ENCODE measurements around the gene ZDHHC14. TPM values are rescaled to one million over a fixed set of nuclear protein-coding genes. Genes with fewer than 3 reads are reported as not detected.

Gene ZDHHC14
- total and polyA plus RNA-seq, 2 of the 8 experiments (the other 6 are each of a cell fraction or from before 2014, with no cell fraction given) = 2.9 to 5.3 TPM

DNA sequence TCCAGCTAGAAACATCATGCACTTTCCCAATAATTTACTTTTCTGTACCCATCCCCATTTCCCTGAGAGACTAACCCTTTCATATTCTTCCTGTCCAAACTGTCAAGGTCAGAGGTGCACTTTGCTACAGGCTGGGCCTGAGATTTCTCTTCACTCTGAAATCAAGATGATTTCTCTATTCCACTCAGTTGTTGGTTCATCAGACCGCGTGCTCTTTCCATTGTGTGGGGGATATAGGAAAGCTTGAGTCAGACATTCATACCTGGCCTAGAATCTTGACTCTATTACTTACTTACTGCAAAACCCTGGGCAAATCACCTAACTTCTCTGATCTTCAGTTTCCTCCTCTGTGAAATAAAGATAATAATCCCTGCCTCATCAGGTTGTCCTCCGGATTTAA lies 4.7 kb upstream of the ZDHHC14 start:
- H4K91ac ChIP-seq (replicated peaks; ENCODE audit: insufficient read length, low read length) = no peak overlapping the region
- H2BK20ac ChIP-seq (ENCODE audit: low read length) = no peak overlapping the region
- no peaks in the 10 kb centered on the region for H3K36me3 ChIP-seq (ENCODE audit: control insufficient read depth in 2 of 4, insufficient read depth in 4 of 4, low read length in 3 of 4)
- no peaks in the 10 kb centered on the region for H3K9me3 ChIP-seq (ENCODE audit: insufficient read depth in 2 of 2, low read depth in 1 of 2, low read length in 1 of 2)
- no peak overlapping the region for H2BK120ac ChIP-seq (replicated peaks; ENCODE audit: low read depth, low read length)
- no peak overlapping the region for H3K4me2 ChIP-seq (ENCODE audit: insufficient read depth in 1 of 2, low read depth in 2 of 2, low read length in 2 of 2)
- H3K56ac ChIP-seq (replicated peaks; ENCODE audit: insufficient read length, low read depth, low read length) = no peak overlapping the region
- no peak overlapping the region for H3K18ac ChIP-seq (ENCODE audit: extremely low read depth, low read length)
- H3K23ac ChIP-seq (ENCODE audit: insufficient read length) = no peak overlapping the region
- no peak overlapping the region for H3K9ac ChIP-seq (replicated peaks in 1 of 4; ENCODE audit: extremely low read depth in 1 of 4, low read depth in 3 of 4, low read length in 3 of 4)
- H2BK15ac ChIP-seq (ENCODE audit: low read length) = no peak overlapping the region
- no peak overlapping the region for H2BK5ac ChIP-seq (ENCODE audit: low read depth, low read length)
- H2AK5ac ChIP-seq (ENCODE audit: low read depth, low read length) = no peak overlapping the region
- CTCF ChIA-PET (ENCODE audit: partially characterized antibody) = no interaction called here
- no peaks in the 10 kb centered on the region; the same call in 1 of the 2 replicates for H3K23me2 ChIP-seq (ENCODE audit: low read depth, low read length)
- no peaks in the 10 kb centered on the region for H3K79me2 ChIP-seq (ENCODE audit: control insufficient read depth in 1 of 2, insufficient read depth in 2 of 2, low read length in 2 of 2)
- H3K4ac ChIP-seq (replicated peaks; ENCODE audit: insufficient read length, low read depth, low read length) = no peak overlapping the region
- H2AFZ ChIP-seq (ENCODE audit: low read length) = no peak overlapping the region
- no peaks in the 10 kb centered on the region for H3K79me1 ChIP-seq (ENCODE audit: low read depth, low read length)
- DNase-seq (ENCODE audit: low read depth in 1 of 2, low spot score in 2 of 2) = no peak
- H3K4me1 ChIP-seq (replicated peaks in 1 of 4; ENCODE audit: control insufficient read depth in 3 of 4, insufficient read depth in 4 of 4, low read length in 3 of 4) = peaks cover 2 to 8% (median 5%) of the 10 kb centered on the region in 4 experiments; a peak in 5 of 7 replicates
- H3K14ac ChIP-seq (ENCODE audit: insufficient read length) = no peak overlapping the region
- WGBS, 2 experiments (ENCODE audit: extremely low coverage in 1 of 2, insufficient coverage in 1 of 2, insufficient read length in 1 of 2, insufficient replicate concordance in 2 of 2, low coverage in 1 of 2, low lambda C conversion rate in 2 of 2, missing lambda C conversion rate in 1 of 2) = 93% methylated on average over 3 of the region's 3 CpGs; no CpG with 5 or more reads in 1 of the 2 experiments
- no peak overlapping the region for H2BK12ac ChIP-seq (ENCODE audit: low read depth, low read length)
- no peak overlapping the region for H3K27ac ChIP-seq (ENCODE audit: low read depth, low read length)
- H3K27me3 ChIP-seq (replicated peaks in 1 of 4; ENCODE audit: control insufficient read depth in 3 of 4, extremely low read depth in 1 of 4, insufficient read depth in 3 of 4, low read length in 3 of 4) = 0 out of 7 replicates have a peak, but pooled peaks cover 0 to 2% (median 0%) of the 10 kb centered on the region in 4 experiments
- no peak overlapping the region for H4K8ac ChIP-seq (ENCODE audit: extremely low read depth, insufficient read depth, low read length)
- no peak for FAIRE-seq
- H3K4me3 ChIP-seq (ENCODE audit: extremely low read depth in 1 of 4, insufficient read depth in 2 of 4, low read depth in 3 of 4, low read length in 4 of 4) = no peak overlapping the region
- no peaks in the 10 kb centered on the region for H4K20me1 ChIP-seq (replicated peaks in 1 of 2; ENCODE audit: control insufficient read depth in 1 of 2, insufficient read depth in 2 of 2, low read length in 2 of 2)
- POLR2A ChIA-PET (ENCODE audit: partially characterized antibody) = no interaction called here
- no peak overlapping the region for H4K5ac ChIP-seq (ENCODE audit: insufficient read length, low read depth, low read length)
- TF ChIP-seq, protein P1, sequence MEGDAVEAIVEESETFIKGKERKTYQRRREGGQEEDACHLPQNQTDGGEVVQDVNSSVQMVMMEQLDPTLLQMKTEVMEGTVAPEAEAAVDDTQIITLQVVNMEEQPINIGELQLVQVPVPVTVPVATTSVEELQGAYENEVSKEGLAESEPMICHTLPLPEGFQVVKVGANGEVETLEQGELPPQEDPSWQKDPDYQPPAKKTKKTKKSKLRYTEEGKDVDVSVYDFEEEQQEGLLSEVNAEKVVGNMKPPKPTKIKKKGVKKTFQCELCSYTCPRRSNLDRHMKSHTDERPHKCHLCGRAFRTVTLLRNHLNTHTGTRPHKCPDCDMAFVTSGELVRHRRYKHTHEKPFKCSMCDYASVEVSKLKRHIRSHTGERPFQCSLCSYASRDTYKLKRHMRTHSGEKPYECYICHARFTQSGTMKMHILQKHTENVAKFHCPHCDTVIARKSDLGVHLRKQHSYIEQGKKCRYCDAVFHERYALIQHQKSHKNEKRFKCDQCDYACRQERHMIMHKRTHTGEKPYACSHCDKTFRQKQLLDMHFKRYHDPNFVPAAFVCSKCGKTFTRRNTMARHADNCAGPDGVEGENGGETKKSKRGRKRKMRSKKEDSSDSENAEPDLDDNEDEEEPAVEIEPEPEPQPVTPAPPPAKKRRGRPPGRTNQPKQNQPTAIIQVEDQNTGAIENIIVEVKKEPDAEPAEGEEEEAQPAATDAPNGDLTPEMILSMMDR (IDR thresholded peaks at IDR 0.05; ENCODE audit: control extremely low read depth in 1 of 3, insufficient read depth in 1 of 3, low read depth in 1 of 3, low read length in 3 of 3) = no peak
